ENCODE data around the gene DOK4. TPM values are rescaled to one million over a fixed set of nuclear protein-coding genes. Genes with fewer than 3 reads are reported as not detected.

The DOK4 gene
- total RNA-seq, 4 donors from 2014 or later: 1.8 to 31.6 (median 24.5) TPM

GRCh38 chr16:57519796-57520360 lies 33.6 kb upstream of the DOK4 start:
- no peaks in the 10 kb centered on the region for H3K36me3 ChIP-seq
- DNase-seq: peak; percentile 80 to 82

GRCh38 chr16:57518922-57519321 lies 32.6 kb upstream of the DOK4 start:
- no peaks in the 10 kb centered on the region for H3K9me3 ChIP-seq
- peaks cover 0 to 7% of the 10 kb centered on the region in 2 donors for H3K4me1 ChIP-seq
- intact Hi-C loops (cut with DNase I; ENCODE audit: low total_unique reads): no loop called here
- no peak overlapping the region for H3K27ac ChIP-seq
- H3K4me3 ChIP-seq: no peak overlapping the region
- no peak for TF ChIP-seq CTCF (IDR thresholded peaks at IDR 0.05)
- TF ChIP-seq POLR2A (IDR thresholded peaks at IDR 0.05): no peak
- H3K27me3 ChIP-seq: no peaks in the 10 kb centered on the region
- H3K36me3 ChIP-seq: no peaks in the 10 kb centered on the region
- no peak for DNase-seq

More at GRCh38 chr16:57519796-57520360, 33.6 kb upstream of the DOK4 start:
- intact Hi-C loops (cut with DNase I; ENCODE audit: low total_unique reads): no loop called here
- Histone ChIP-seq H3K27me3 (no peaks in the 10 kb centered on the region), H3K4me1 (no peaks in the 10 kb centered on the region), H3K27ac (no peak overlapping the region), H3K4me3 (no peak overlapping the region), H3K9me3 (no peaks in the 10 kb centered on the region)
- TF ChIP-seq CTCF (IDR thresholded peaks at IDR 0.05): peak; percentile 91 to 95 (median 94)
- TF ChIP-seq POLR2A (IDR thresholded peaks at IDR 0.05): no peak

GRCh38 chr16:57518520-57518919 lies 32.2 kb upstream of the DOK4 start:
- Histone ChIP-seq H3K4me3 (no peak overlapping the region), H3K27me3 (no peaks in the 10 kb centered on the region), H3K9me3 (no peaks in the 10 kb centered on the region), H3K27ac (no peak overlapping the region), H3K4me1 (peaks cover 0 to 11% of the 10 kb centered on the region in 2 donors), H3K36me3 (no peaks in the 10 kb centered on the region)
- no peak for DNase-seq
- TF ChIP-seq CTCF (IDR thresholded peaks at IDR 0.05) (no peak), POLR2A (IDR thresholded peaks at IDR 0.05) (no peak)
- intact Hi-C loops (cut with DNase I; ENCODE audit: low total_unique reads): no loop called here

- intact Hi-C loops (cut with DNase I; ENCODE audit: low total_unique reads): no loop called here
- H3K9me3 ChIP-seq: no peaks in the 10 kb centered on the region
Measured at GRCh38 chr16:57517397-57518367, 31.4 kb upstream of the DOK4 start.

More at GRCh38 chr16:57517397-57518367, 31.4 kb upstream of the DOK4 start:
- H3K27me3 ChIP-seq: no peaks in the 10 kb centered on the region
- peaks cover 0 to 17% of the 10 kb centered on the region in 2 donors for H3K4me1 ChIP-seq
- no peak overlapping the region for H3K27ac ChIP-seq
- no peaks in the 10 kb centered on the region for H3K36me3 ChIP-seq
- DNase-seq: no peak
- TF ChIP-seq POLR2A (IDR thresholded peaks at IDR 0.05): no peak
- TF ChIP-seq CTCF (IDR thresholded peaks at IDR 0.05): no peak
- H3K4me3 ChIP-seq: no peak overlapping the region

Data from uterus (tissue), 4 donors.